Activated CD4-positive, alpha-beta T cell treated with anti-CD3 and anti-CD28 coated beads, Interleukin-2, Interleukin-4, amounts not matched to agents 100 ng/mL and 50 ng/mL, durations not matched to agents 16 hours and 8 hours (primary cell): ENCODE measurements around the gene RALGPS1.

Experiments used
- DNase-seq: peaks from one replicate; pipeline ENCODE4 v3.0.0-alpha.2; 2020; ENCODE audit warnings: low spot score

RALGPS1 gene

DNA sequence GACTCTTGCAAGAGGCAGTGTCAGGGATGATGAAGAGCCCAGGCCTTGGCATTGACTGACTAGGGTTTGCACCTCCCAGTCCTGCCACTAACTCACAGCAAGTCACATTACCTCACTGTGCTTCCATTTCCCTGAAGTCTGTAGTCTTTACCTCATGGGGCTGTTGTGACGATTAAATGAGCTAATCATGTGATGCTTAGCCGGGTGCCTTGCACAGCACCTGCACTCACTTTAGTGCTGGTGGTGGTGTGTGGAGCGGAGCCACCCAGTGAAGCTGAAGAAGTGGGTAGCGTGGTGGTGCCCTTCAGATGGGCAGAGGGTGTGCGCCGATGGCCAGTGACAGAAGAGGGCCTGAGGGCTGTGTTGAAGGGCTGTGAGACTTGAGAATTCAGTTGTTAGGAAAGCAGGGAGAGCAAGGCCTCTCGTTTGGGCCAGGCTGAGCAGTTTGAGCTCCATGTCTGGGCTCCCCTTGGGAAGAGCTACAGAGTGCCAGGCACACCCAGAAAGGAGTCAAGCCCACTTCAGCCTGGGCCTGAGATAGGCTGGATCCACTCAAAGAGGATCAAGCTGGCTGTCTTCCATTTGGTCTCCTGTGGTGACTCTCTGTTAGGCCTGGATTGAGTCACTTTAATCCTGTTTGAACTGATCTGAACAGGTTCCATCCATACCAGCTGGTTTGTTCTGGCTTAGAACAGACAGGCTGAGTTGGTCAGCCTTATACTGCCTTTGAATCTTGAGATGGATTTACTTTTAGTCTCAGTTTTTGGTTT lies 42.5 kb downstream of the RALGPS1 start:
- no peak for DNase-seq

DNA sequence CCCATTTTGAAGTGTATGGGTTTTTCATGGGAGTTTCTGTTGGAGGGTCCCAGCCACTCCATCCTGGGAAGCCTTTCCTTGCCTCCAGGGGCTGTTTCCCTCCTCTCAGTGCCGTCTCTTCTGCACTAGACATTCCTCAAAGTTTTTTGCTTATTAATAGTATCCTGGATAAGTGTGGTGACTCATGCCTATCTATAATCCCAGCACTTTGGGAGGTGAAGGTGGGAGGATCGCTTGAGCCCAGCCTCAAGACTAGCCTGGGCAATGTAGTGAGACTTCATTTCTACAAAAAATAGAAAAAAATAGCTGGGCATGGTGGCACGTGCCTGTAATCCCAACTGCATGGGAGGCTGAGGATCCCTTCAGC lies 43.1 kb downstream of the RALGPS1 start:
- no peak for DNase-seq

DNA sequence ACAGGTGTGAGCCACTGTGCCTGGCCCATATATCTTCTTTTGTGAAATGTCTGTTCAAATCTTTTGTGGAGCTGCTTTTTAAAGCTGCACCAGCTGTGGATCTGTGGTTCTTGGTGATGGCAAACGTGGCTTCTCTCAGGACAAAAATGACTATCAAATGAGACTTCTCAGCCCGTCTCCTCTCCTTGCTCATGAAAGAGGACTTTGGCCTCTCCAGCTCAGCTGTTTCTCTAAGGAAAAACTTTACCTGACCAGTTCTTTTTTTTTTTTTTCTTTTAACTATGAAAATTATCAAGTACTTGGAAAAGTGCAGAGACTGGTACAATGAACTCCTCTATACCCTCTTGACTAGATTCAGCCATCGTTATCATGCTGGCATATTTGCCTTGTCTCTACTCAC lies 44.8 kb downstream of the RALGPS1 start:
- DNase-seq = no peak

GRCh38 chr9:126959917-126960316 lies 45.3 kb downstream of the RALGPS1 start:
- no peak for DNase-seq

DNA sequence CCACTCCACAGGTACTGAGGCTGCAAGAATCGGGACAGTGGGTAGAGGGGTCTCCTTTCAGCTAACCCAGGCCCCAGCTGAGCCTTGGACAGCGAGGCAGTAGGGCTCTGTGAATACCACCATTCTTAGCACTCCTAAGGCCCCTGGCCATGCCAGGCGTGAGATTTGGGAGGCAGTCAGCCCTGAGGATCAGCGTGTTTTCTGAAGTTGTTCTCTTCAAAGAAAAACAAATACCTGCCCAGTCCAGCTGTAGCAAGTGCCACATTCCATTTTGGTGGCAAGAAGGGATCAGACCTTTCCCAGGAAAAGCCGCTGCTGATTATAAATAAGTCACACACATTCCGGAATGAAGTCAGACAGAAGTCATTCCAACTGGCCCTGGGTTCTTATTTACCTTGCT lies 47.8 kb downstream of the RALGPS1 start:
- DNase-seq = no peak

- DNase-seq = no peak
Measured at GRCh38 chr9:126965077-126965476, 50.5 kb downstream of the RALGPS1 start.

- DNase-seq = peak; percentile 53
Measured at GRCh38 chr9:126965541-126966428, 51.2 kb downstream of the RALGPS1 start.

DNA sequence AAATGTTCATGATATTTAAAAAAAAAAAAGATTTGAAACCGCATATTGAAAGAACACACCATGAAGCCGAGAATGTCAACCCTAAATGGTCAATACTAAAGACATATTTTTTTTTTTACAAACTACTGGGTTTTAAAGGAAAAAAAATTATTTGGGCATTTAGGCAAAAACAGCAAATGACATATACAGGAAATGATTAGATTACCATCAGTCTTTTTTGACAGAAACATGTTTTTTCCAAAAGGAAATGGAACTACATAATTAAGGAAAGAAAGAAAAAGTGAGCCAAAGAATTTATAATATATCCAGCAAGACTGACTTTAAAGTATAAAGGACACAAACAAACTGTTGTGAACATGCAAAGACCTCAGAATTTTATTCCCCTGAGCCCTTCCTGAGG lies 56.7 kb downstream of the RALGPS1 start:
- DNase-seq = no peak

DNA sequence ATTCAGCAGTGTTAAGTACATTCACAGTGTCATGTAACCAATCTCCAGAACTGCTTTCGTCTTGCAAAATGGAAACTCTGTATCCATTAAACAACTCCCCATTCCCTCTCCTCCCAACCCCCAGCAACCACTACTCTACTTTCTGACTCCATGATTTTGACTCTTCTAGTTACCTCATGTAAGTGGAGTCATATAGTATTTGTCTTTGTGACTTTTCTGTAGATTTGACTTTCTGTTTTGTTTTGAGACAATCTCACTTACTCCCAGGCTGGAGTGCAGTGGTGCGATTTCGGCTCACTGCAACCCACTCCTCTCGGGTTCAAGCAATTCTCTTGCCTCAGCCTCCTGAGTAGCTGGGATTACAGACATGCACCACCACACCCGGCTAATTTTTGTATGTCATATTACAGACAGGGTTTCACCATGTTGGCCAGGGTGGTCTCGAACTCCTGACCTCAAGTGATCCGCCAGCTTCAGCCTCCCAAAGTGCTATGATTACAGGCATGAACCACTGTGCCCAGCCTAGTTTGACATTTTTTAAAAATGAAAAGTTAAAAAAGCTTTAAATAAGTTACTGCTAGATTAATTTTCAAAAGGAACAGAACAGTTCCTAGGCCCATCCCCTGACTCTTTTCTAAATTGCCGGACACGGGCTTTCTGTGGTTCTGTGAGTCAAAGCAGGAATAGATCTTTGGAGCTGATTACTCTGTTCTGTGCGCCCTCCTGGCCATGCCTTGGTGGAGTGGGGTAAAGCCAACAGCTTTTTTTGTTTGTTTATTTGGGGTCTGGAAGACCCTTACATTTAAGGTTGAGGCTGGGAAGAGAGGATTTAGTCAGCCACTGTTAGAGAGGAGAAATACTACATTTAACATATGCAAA lies 59.3 kb downstream of the RALGPS1 start:
- DNase-seq = peak; percentile 37

- no peak for DNase-seq
Measured at GRCh38 chr9:126974594-126974993, 60.0 kb downstream of the RALGPS1 start.

DNA sequence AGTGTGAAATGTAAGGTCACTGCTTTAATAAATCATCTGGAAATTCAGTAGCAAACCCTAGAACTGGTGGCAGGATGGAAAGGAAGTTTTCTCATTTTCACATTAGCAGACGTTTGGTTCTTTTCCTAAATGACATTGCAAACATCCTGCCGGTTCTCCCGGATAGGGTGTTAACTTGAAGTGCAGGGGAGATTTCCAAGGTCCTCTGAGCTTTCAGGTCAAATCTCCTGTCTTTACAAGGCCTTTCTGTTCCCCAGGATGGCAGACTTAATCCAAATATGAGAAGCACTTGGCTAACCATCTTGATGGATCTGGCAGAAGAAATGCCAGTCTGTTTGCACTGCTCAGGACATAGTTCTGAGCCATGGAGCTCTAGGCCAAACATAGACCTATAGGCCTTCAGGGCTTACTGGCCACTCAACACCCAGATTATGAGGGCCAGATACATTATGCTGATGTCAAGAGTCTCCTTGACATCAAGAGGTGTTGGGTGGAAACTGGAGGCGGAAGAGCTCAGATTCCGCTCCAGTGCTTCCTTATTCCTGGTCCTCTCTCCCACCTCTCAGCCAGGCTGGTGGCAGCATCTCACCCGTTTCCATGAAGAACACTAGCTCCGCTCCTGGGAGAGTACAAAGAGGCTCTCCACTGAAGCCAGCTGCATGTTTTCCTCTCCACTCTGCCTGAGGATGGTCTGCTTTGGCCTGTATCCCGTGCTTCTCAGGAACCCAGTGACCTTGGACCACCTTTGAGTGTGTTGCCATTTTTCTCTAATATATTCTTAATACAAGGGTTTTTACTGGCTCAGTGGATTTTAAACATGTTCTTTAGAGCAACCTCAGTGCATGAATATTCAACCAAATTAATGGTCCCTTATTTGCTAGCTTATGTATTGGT lies 61.0 kb downstream of the RALGPS1 start:
- DNase-seq = no peak

DNA sequence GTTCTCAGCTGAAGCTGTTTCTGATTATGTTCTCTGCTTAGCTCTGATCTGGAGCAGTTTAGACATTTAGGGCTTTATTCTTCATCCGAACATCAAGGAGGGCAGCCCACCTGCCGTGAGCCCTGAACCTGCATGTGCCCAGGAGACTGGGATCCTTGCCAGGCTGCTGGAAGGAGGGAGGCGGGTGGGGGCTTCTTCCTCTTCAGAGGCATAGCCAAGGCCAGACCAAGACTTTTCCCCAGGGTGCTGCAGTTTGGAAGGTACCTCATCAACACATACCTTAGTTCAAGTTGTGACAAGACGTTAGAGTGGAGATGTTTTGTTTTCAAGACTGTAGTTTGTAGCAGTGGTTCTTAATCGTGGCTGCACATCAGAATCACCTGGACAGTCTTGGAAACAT lies 64.9 kb downstream of the RALGPS1 start:
- no peak for DNase-seq

DNA sequence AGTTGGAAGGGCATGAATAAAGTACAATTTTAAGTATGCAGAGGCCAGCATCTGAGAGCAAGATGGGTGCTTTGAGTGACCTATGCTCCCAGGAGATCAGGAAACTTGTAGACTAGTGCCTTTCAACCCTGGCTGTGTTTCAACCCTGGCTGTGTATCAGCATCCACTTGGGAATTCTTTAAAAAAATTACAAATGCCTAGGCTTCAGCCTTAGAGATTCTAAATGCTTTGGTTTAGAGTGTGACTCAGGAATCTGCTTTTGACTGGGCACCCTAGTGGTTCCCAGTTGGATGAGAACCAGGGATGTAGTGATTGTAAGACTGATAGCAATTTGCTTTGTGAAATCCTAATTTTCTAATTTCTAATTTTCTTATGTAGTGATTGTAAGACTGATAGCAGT lies 65.6 kb downstream of the RALGPS1 start:
- no peak for DNase-seq

DNA sequence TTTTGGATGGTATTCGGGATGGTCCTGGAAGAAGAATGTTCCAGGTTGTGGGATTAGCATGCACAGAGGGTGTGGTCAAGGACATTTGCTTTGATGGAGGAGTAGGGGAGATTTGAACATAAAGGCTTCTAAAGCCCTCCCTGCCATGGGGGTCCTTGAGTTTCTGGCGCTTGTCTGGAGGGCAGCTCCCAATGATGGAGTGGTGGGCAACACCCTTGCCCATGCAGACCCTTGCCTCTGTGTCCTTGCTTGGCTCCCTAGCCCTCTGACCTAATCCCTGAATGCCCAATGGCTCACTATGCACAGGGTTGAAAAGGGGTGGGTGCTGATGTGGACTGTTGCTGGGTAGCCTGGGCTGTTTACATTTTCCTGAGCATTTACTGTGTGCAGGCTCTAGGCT lies 66.6 kb downstream of the RALGPS1 start:
- DNase-seq = no peak

- DNase-seq = peak; percentile 39
Measured at GRCh38 chr9:126982215-126983002, 67.8 kb downstream of the RALGPS1 start.

DNA sequence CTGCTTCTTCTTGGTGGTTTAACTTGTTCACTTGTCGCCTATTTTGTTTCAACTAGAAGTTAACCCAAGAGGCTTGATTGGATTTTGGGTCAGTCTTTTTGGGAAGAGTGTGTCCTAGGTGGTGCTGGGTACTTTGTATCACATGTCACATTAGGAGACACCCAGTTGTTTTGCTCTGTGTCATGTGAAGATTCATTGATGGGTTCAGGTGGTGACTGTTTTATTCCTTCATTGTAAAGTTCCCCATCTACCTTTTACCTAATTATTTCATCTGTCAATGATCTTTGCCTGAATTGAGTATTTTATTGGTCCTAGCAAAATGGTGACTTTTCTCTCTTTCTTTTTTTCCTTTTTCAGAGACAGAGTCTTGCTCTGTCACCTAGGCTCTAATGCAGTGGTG lies 69.2 kb downstream of the RALGPS1 start:
- no peak for DNase-seq

DNA sequence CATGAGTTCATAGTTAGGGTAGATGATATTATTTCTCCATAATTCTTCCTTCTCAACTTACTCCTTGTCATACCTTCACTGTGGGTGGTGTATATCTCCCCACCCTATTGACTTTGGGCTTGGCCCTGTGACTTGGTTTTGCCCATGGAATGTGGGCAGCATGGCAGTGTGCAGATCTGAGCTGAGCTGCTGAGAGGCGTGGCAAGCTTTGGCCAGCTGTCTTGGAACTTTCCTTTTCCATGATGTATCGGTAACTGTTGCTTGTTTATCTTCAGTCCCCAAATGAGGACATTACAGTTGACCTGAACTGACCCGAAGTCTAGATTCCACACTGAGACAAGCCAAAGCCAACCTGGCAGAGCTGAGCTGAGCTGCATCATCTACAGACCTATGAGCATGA lies 70.4 kb downstream of the RALGPS1 start:
- DNase-seq = no peak

- peak; percentile 96 for DNase-seq
Measured at GRCh38 chr9:126985870-126986498, 71.4 kb downstream of the RALGPS1 start.

- DNase-seq = peak; percentile 31
Measured at GRCh38 chr9:126986506-126986951, 71.9 kb downstream of the RALGPS1 start.

DNA sequence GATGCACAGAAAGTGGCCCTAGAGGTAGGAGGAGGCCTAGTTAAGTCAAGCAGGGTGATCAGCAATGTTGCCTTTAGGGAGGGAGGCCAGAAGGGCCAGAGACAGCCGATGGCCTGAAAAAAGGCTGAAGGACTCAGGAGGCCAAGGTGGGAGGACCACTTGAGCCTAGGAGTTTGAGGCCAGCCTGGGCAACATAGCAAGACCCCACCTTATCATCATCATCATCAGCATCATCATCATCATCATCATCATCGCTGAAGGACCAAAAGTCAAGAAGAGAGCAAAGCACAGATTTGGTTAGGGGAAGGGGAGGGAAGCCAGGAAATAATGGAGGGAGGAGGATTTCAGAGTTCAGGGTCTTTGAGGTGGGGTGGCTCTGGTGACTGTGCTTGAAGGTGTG lies 74.3 kb downstream of the RALGPS1 start:
- DNase-seq = no peak
